Natural killer cell (primary cell): ENCODE measurements around the gene CLPTM1L. TPM values are rescaled to one million over a fixed set of nuclear protein-coding genes. Genes with fewer than 3 reads are reported as not detected.

Source experiments
- ATAC-seq, 3 donors: fragments of 150-1000 bp in 2 of 3; fragments of 200-7000 bp in 1 of 3; cut with Tn5 transposase; 1 replicate in 1 of 3; 2 replicates in 2 of 3; pipeline ENCODE4 v1.10.0; 2021; ENCODE audit warnings: mild to moderate bottlenecking in 2 of 3, moderate library complexity in 2 of 3
- DNase-seq, 2 donors: peaks; one replicate each; pipeline versions ENCODE4 v3.0.0 to v3.0.0-alpha.2; 2013 to 2021; ENCODE audit warnings: mixed read lengths in 1 of 2
- H3K27ac ChIP-seq: one replicate; pipeline ENCODE4 v1.5.1; 2013; ENCODE audit warnings: mild to moderate bottlenecking, low read length
- H3K27me3 ChIP-seq: one replicate; pipeline ENCODE4 v1.6.1; 2013; ENCODE audit warnings: low read length; ENCODE audit not compliant: control insufficient read depth, insufficient read depth
- H3K36me3 ChIP-seq: one replicate; pipeline ENCODE4 v1.6.1; 2013; ENCODE audit warnings: low read length; ENCODE audit not compliant: control insufficient read depth, insufficient read depth
- H3K4me1 ChIP-seq: one replicate; pipeline ENCODE4 v1.6.1; 2013; ENCODE audit warnings: low read length; ENCODE audit not compliant: control insufficient read depth, insufficient read depth
- H3K4me3 ChIP-seq: one replicate; pipeline ENCODE4 v1.5.1; 2013; ENCODE audit warnings: low read length
- H3K9me3 ChIP-seq: one replicate; pipeline ENCODE4 v1.6.1; 2013; ENCODE audit warnings: low read length; ENCODE audit not compliant: control insufficient read depth, insufficient read depth
- H3K27ac Mint-ChIP-seq, 2 donors: one replicate each; pipeline ENCODE4 v1.8.0; 2022; ENCODE audit warnings: mild to moderate bottlenecking in 2 of 2, mixed read lengths in 2 of 2, moderate library complexity in 1 of 2
- H3K27me3 Mint-ChIP-seq, 2 donors: one replicate each; pipeline ENCODE4 v1.8.0; 2022; ENCODE audit warnings: low read depth in 2 of 2, mixed read lengths in 2 of 2
- H3K36me3 Mint-ChIP-seq: one replicate; pipeline ENCODE4 v1.8.0; 2022; ENCODE audit warnings: mixed read lengths
- H3K4me1 Mint-ChIP-seq, 2 donors: one replicate each; pipeline ENCODE4 v1.8.0; 2022; ENCODE audit warnings: mixed read lengths in 2 of 2
- H3K4me3 Mint-ChIP-seq: one replicate; pipeline ENCODE4 v1.8.0; 2022; ENCODE audit warnings: mild to moderate bottlenecking, moderate library complexity, mixed read lengths
- H3K9me3 Mint-ChIP-seq, 2 donors: one replicate each; pipeline ENCODE4 v1.8.0; 2022; ENCODE audit warnings: mixed read lengths in 2 of 2
- WGBS: methylation state at CpG from one replicate; pipeline ENCODE4 v1.1.7; 2013; ENCODE audit warnings: missing lambda C conversion rate; ENCODE audit not compliant: insufficient coverage; 5-methylcytosine and 5-hydroxymethylcytosine counted together
- intact Hi-C: fragments of 100-400 bp; cut with micrococcal nuclease; formaldehyde crosslinking; loops from one replicate; pipeline ENCODE4 v1.14.2; 2022
- total RNA-seq, 4 donors: library from RNA; stranded (reverse); fragments of 120-200 nt in 1 of 4; gene quantifications; one replicate each; pipeline versions ENCODE4 v1.2.3 to v1.2.4, GENCODE V29; 2013 to 2022
- TF ChIP-seq, protein P1 (sequence below): fragments of 200-600 bp; IDR thresholded peaks from one replicate; pipeline ENCODE4 v1.8.0; 2022; ENCODE audit warnings: antibody characterized with exemption

Gene CLPTM1L
- total RNA-seq, 3 donors from 2014 or later (not counting 1 experiment from before 2014, with no cell fraction given) = 67.1 to 105 (median 97.5) TPM

DNA sequence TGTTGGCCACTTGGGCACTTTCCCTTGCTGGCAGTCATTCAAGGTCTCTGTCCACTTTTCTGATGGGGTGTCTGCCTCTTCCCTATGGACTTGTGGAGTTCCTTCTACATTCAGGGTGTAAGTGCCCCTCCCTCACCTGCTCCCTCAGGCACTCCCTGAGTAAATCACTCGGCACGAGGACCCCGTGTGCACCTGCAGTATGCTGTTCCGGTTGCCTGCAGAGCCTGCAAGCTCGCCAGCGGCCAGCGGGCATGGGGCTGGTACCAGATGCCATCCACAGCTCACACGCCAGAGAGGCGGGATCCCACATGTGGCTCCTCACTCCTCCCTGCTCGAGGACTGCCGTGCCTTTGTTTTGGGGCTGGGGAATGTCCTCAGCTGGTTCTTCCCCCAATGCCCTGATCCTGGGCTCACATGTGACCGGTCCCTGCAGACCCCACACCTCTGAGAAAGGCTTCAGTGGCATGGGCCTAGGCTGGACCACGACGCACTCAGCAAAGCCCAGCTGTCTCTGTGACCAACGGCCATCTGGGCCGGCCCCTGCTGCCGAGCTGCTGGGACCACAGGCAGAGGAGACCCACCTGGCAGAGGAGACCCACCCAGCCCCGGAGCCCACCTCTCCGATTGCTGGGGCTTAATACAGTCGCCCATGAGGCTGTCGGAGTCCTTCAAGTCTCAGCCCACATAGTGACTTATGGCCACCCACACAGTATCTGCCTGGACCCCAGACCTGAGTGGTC is 46.1 kb upstream of the CLPTM1L start:
- H3K27me3 ChIP-seq = no peaks in the 10 kb centered on the region
- TF ChIP-seq, protein P1, sequence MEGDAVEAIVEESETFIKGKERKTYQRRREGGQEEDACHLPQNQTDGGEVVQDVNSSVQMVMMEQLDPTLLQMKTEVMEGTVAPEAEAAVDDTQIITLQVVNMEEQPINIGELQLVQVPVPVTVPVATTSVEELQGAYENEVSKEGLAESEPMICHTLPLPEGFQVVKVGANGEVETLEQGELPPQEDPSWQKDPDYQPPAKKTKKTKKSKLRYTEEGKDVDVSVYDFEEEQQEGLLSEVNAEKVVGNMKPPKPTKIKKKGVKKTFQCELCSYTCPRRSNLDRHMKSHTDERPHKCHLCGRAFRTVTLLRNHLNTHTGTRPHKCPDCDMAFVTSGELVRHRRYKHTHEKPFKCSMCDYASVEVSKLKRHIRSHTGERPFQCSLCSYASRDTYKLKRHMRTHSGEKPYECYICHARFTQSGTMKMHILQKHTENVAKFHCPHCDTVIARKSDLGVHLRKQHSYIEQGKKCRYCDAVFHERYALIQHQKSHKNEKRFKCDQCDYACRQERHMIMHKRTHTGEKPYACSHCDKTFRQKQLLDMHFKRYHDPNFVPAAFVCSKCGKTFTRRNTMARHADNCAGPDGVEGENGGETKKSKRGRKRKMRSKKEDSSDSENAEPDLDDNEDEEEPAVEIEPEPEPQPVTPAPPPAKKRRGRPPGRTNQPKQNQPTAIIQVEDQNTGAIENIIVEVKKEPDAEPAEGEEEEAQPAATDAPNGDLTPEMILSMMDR = no peak
- peaks cover 11% of the 10 kb centered on the region for H3K4me1 ChIP-seq
- ATAC-seq (no peak), DNase-seq (no peak)
- no peak overlapping the region for H3K4me3 ChIP-seq
- no peaks in the 10 kb centered on the region for H3K9me3 Mint-ChIP-seq
- no peaks in the 10 kb centered on the region for H3K9me3 ChIP-seq
- peaks cover 15% of the 10 kb centered on the region in 2 donors for H3K4me1 Mint-ChIP-seq
- H3K27ac Mint-ChIP-seq = no peak overlapping the region
- intact Hi-C loops = no loop called here
- no peaks in the 10 kb centered on the region for H3K36me3 Mint-ChIP-seq
- H3K27ac ChIP-seq = no peak overlapping the region
- no peak overlapping the region for H3K4me3 Mint-ChIP-seq
- 84% methylated on average over 21 of the region's 21 CpGs for WGBS
- H3K36me3 ChIP-seq = no peaks in the 10 kb centered on the region
- H3K27me3 Mint-ChIP-seq = peaks cover 14 to 30% of the 10 kb centered on the region in 2 donors

GRCh38 chr5:1390333-1390732 is 45.4 kb upstream of the CLPTM1L start:
- H3K4me3 Mint-ChIP-seq = no peak overlapping the region
- peaks cover 9 to 24% of the 10 kb centered on the region in 2 donors for H3K27me3 Mint-ChIP-seq
- TF ChIP-seq, protein P1 = no peak
- peaks cover 20 to 21% of the 10 kb centered on the region in 2 donors for H3K4me1 Mint-ChIP-seq
- no peak overlapping the region for H3K27ac ChIP-seq
- no peaks in the 10 kb centered on the region for H3K27me3 ChIP-seq
- no peaks in the 10 kb centered on the region for H3K36me3 ChIP-seq
- DNase-seq (no peak), ATAC-seq (no peak)
- H3K4me1 ChIP-seq = peaks cover 16% of the 10 kb centered on the region
- H3K4me3 ChIP-seq = no peak overlapping the region
- H3K9me3 ChIP-seq = no peaks in the 10 kb centered on the region
- 67% methylated on average over 7 of the region's 7 CpGs for WGBS
- intact Hi-C loops = no loop called here
- no peaks in the 10 kb centered on the region for H3K9me3 Mint-ChIP-seq
- no peaks in the 10 kb centered on the region for H3K36me3 Mint-ChIP-seq
- H3K27ac Mint-ChIP-seq = no peak overlapping the region

DNA sequence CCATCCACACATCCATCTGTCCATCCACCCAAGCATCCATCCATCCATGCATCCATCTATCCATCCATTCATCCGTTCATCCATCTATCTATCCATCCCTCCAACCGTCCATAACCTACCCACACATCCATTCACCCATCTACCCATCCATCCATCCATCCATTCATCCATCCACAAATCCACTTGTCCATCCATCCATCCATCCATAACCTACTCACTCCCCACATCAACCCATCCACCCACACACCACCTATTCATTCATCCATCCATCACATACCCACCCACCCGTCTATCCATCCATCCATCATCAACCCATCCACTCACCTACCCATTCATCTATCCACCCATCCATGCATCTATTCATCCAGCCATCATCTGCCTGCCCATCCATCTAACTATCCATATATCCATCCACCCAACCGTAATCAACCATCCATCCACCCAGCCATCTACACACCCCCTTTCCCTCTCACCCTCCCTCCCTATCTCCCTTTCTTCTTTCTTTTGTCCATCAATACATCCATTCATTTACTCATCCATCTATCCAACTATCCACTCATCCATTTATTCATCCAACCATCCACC is 43.6 kb upstream of the CLPTM1L start:
- WGBS = 91% methylated on average over 4 of the region's 4 CpGs
- Mint-ChIP-seq H3K4me3 (peak overlapping the region; percentile 0), H3K9me3 (no peaks in the 10 kb centered on the region), H3K27ac (peak overlapping the region in 1 of 2 donors; percentile 5), H3K27me3 (peaks cover 0 to 17% of the 10 kb centered on the region in 2 donors), H3K36me3 (no peaks in the 10 kb centered on the region), H3K4me1 (peaks cover 23 to 24% of the 10 kb centered on the region in 2 donors)
- H3K9me3 ChIP-seq = no peaks in the 10 kb centered on the region
- ATAC-seq (no peak), DNase-seq (no peak)
- no peaks in the 10 kb centered on the region for H3K36me3 ChIP-seq
- no peaks in the 10 kb centered on the region for H3K27me3 ChIP-seq
- H3K4me1 ChIP-seq = peaks cover 18% of the 10 kb centered on the region
- TF ChIP-seq, protein P1 = no peak
- H3K27ac ChIP-seq = no peak overlapping the region
- no peak overlapping the region for H3K4me3 ChIP-seq
- intact Hi-C loops = no loop called here
